Smooth muscle cell (in vitro differentiated cells): ENCODE measurements around the gene RALGAPA1. TPM values are rescaled to one million over a fixed set of nuclear protein-coding genes. Genes with fewer than 3 reads are reported as not detected.
"Not testable (repeated sequence)": the region's sequence is repeated elsewhere in the genome, so short reads cannot be mapped to it uniquely, and the experiment has no call there.

Source experiments
- DNase-seq: peaks from one replicate; lab custom pipeline; 2025; ENCODE audit not compliant: unreplicated experiment; lab: John Stamatoyannopoulos, UW
- H2AFZ ChIP-seq: fragments of 200-600 bp; sonication (generic); 2 replicates; pipeline ENCODE4 v1.6.0; 2016; ENCODE audit warnings: antibody characterized with exemption, low read depth, mild to moderate bottlenecking
- H3F3A ChIP-seq: fragments of 200-600 bp; sonication (generic); 2 replicates; pipeline ENCODE4 v1.6.0; 2017; ENCODE audit warnings: antibody characterized with exemption, low read depth
- H3K27ac ChIP-seq: fragments of 200-600 bp; sonication (generic); 2 replicates; pipeline ENCODE4 v1.5.1; 2016; ENCODE audit warnings: low read depth, mild to moderate bottlenecking
- H3K27me3 ChIP-seq: fragments of 200-600 bp; sonication (generic); 2 replicates; pipeline ENCODE4 v1.6.1; 2016; ENCODE audit warnings: low read depth, mild to moderate bottlenecking
- H3K36me3 ChIP-seq: fragments of 200-600 bp; sonication (generic); 2 replicates; pipeline ENCODE4 v1.5.1; 2016; ENCODE audit warnings: low read depth
- H3K4me1 ChIP-seq: fragments of 200-600 bp; sonication (generic); 2 replicates; pipeline ENCODE4 v1.5.1; 2016; ENCODE audit warnings: low read depth
- H3K4me2 ChIP-seq: fragments of 200-600 bp; sonication (generic); 2 replicates; pipeline ENCODE4 v1.6.0; 2016; ENCODE audit warnings: mild to moderate bottlenecking
- H3K4me3 ChIP-seq: fragments of 200-600 bp; sonication (generic); 2 replicates; pipeline ENCODE4 v1.5.1; 2016; ENCODE audit warnings: mild to moderate bottlenecking
- H3K79me2 ChIP-seq: fragments of 200-600 bp; sonication (generic); 2 replicates; pipeline ENCODE4 v1.6.0; 2016; ENCODE audit warnings: low read depth, mild to moderate bottlenecking
- H3K9ac ChIP-seq: fragments of 200-600 bp; sonication (generic); 2 replicates; pipeline ENCODE4 v1.6.0; 2016; ENCODE audit warnings: low read depth
- H3K9me3 ChIP-seq: fragments of 200-600 bp; sonication (generic); replicated peaks from 2 replicates; pipeline ENCODE4 v1.5.1; 2016; ENCODE audit warnings: low read depth
- H4K20me1 ChIP-seq: fragments of 200-600 bp; sonication (generic); 2 replicates; pipeline ENCODE4 v1.6.0; 2016; ENCODE audit warnings: low read depth
- WGBS: methylation state at CpG from one replicate; pipeline ENCODE4 v1.1.7; 2016; ENCODE audit warnings: low lambda C conversion rate; 5-methylcytosine and 5-hydroxymethylcytosine counted together
- polyA plus RNA-seq: library from polyadenylated mRNA; unstranded; fragments of >200 nt; fragmentation: Nextera tagmentation; extraction: Ambion mirVana; gene quantifications from 2 replicates; pipeline ENCODE4 v1.2.1, GENCODE V29; 2016
- total RNA-seq: library from RNA; depleted of rRNA; stranded (reverse); fragments of >200 nt; gene quantifications from 2 replicates; pipeline ENCODE4 v1.2.3, GENCODE V29; 2014
- TF ChIP-seq, protein P1 (sequence below): fragments of 200-600 bp; sonication (generic); IDR thresholded peaks from 2 replicates; pipeline ENCODE4 v1.5.1; 2017; ENCODE audit warnings: borderline replicate concordance, mild to moderate bottlenecking, antibody characterized with exemption; ENCODE audit not compliant: insufficient read depth, poor library complexity, severe bottlenecking

The RALGAPA1 gene
- total RNA-seq (25.4 and 43.5 TPM in 2 replicates), polyA plus RNA-seq (5.4 and 11.3 TPM in 2 replicates)

DNA sequence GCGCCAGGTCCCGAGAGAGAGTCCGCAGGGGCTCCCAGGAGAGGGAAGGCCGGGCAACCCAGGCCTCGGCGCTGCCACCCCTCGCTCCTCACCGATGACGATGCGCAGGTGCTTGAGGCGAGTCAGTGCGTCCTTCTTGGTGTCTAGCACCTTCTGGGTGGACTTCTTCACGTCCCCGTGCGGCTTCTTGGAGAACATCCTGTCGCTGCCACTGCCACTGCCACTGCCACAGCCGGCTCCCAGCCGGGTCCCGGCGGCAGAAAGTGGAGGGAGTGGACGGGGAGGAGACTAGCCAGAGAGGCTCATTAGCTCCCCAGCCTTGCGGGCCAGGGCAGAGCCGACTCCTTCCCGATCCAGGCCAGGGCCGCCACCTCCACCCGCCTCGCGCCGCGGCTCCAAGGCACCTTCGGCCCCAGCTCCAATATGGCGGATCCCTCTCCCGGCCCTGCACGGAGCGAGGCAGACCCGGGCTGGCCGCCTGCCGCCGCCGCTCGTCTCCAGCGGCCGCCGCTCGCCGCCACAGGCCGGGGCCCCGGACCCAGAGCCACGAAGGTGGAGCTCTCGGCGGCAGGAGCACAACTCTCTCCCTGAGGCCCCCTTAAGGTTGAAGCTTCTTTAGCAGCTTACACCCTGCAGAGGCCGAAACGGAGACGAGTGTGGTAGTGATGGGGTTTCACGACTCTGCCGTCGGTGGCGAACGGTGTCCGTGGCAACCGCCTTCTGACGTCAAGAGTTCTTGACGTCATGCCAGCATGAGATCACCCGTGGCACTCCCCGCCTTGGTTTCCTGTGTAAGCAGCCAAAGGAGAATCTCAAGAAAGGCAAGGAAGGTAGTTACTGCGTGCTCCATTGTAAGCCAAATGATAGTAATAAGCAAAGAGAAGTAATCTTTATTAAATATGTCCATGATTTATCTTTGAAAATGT is at the start of gene RALGAPA1:
RALGAPA1 (minus strand) TSS at position 658 of the 926 bp plus-strand sequence; CDS start at position 198, 460 bp downstream.
- TF ChIP-seq, protein P1, sequence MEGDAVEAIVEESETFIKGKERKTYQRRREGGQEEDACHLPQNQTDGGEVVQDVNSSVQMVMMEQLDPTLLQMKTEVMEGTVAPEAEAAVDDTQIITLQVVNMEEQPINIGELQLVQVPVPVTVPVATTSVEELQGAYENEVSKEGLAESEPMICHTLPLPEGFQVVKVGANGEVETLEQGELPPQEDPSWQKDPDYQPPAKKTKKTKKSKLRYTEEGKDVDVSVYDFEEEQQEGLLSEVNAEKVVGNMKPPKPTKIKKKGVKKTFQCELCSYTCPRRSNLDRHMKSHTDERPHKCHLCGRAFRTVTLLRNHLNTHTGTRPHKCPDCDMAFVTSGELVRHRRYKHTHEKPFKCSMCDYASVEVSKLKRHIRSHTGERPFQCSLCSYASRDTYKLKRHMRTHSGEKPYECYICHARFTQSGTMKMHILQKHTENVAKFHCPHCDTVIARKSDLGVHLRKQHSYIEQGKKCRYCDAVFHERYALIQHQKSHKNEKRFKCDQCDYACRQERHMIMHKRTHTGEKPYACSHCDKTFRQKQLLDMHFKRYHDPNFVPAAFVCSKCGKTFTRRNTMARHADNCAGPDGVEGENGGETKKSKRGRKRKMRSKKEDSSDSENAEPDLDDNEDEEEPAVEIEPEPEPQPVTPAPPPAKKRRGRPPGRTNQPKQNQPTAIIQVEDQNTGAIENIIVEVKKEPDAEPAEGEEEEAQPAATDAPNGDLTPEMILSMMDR, result peak; percentile 17
- 1% methylated on average over 51 of the region's 66 CpGs for WGBS
- Histone ChIP-seq H3K4me1 (peaks cover 14% of the 10 kb centered on the region), H3K79me2 (peaks cover 39% of the 10 kb centered on the region), H3K27ac (peak within 1 kb of the TSS; percentile 81), H3K4me2 (peak within 1 kb of the TSS; percentile 99), H2AFZ (peak within 1 kb of the TSS; percentile 93), H3K4me3 (peak within 1 kb of the TSS; percentile 92), H4K20me1 (peaks cover 34% of the 10 kb centered on the region), H3K9ac (peak within 1 kb of the TSS; percentile 79)
- H3F3A ChIP-seq, H3K36me3 ChIP-seq, H3K27me3 ChIP-seq, H3K9me3 ChIP-seq: not testable (repeated sequence)
- DNase-seq, result peak; percentile 62

DNA sequence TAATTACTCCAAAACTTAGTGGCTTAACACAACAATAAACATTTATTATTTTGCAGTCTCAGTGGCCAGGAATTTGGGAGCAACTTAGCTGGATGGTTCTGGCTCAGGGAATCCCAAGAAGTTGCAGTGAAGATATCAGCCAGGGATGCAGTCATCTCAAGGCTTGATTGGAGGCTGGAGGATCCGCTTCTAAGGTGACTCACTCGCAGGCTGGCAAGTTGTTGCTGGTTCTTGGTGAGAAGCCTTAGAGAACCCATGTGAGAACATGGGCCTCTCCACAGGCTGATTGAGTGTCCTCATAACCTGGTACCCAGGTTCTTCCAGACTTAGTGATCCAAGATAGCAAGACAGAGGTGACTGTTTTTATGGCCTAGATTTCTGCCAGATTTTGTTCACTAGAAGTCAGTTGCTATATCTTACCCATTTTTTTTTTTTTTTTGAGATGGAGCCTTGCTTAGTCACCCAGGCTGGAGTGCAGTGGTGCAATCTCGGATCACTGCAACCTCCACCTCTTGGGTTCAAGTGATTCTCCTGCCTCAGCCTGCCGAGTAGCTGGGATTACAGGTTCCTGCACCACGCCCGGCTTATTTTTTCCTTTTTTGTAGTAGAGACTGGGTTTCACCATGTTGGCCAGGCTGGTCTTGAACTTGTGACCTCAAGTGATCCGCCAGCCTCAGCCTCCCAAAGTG is 49.6 kb upstream of the RALGAPA1 start:
- no peak overlapping the region for H2AFZ ChIP-seq
- TF ChIP-seq, protein P1, result no peak
- H3K9me3 ChIP-seq, result no peaks in the 10 kb centered on the region
- no peaks in the 10 kb centered on the region for H3K79me2 ChIP-seq
- H4K20me1 ChIP-seq, result no peaks in the 10 kb centered on the region
- DNase-seq, result no peak
- no peaks in the 10 kb centered on the region for H3K36me3 ChIP-seq
- H3K4me2 ChIP-seq, result no peak overlapping the region
- H3K4me3 ChIP-seq, result no peak overlapping the region
- peaks cover 6% of the 10 kb centered on the region for H3K4me1 ChIP-seq
- no peaks in the 10 kb centered on the region for H3K27me3 ChIP-seq
- H3F3A ChIP-seq, result no peaks in the 10 kb centered on the region
- H3K9ac ChIP-seq, result no peak overlapping the region
- WGBS, result 90% methylated on average over 7 of the region's 7 CpGs
- H3K27ac ChIP-seq, result no peak overlapping the region

DNA sequence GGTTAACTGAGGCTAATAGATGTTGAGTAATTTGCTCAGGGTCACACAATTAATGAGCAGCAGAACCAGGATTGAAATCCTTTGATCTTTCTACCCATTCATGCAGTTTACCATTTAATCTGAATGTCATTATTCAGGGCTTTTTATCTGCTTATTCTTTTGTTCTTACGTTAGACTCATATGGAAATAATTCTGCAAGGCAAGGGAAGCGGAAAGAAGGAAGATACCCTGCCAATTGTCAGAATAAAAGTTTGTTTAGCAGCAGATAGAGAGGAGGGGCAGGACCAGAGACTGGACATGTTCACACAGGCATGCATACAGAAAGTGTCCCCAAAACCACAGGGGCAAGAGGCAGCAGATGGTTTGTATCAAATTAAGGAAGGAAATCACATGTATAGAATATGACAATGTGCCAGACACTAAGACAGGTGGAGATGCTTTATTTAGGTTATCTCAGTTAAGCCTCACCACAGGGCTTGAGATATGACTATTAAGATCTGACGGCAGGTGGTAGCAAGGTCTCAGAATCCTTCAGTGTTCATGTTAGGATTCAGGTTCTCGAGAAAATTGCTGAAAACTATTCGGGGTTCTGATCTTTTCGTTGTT is 46.9 kb upstream of the RALGAPA1 start:
- Histone ChIP-seq H3K9me3 (peaks cover 5% of the 10 kb centered on the region), H3K4me3 (no peak overlapping the region), H4K20me1 (no peaks in the 10 kb centered on the region), H3K79me2 (no peaks in the 10 kb centered on the region), H2AFZ (no peak overlapping the region), H3K9ac (no peak overlapping the region), H3K27me3 (no peaks in the 10 kb centered on the region), H3K36me3 (peaks cover 5% of the 10 kb centered on the region), H3K27ac (no peak overlapping the region), H3K4me2 (no peak overlapping the region), H3K4me1 (peaks cover 5% of the 10 kb centered on the region), H3F3A (no peaks in the 10 kb centered on the region)
- no peak for DNase-seq
- 94% methylated on average over 6 of the region's 6 CpGs for WGBS
- TF ChIP-seq, protein P1, result no peak
